ENCODE data around the gene SERPINA10.
A peak's percentile ranks its signal among the peaks of the same experiment; 100 is the strongest.

GRCh38 chr14:94292872-94293577 lies at the start of gene SERPINA10:
- TF ChIP-seq ZNF598 (CRISPR knock-in tag; IDR thresholded peaks at IDR 0.05; ENCODE audit: borderline replicate concordance) (no peak), ZSCAN25 (CRISPR knock-in tag; IDR thresholded peaks at IDR 0.05) (peak; percentile 38; the same call in 1 of the 2 replicates), EZH2 (conservative IDR thresholded peaks at IDR 0.05; ENCODE audit: low read depth, low read length) (no peak), CTCF (CRISPR knock-in tag; IDR thresholded peaks at IDR 0.05) (no peak), IRF9 (CRISPR knock-in tag; IDR thresholded peaks at IDR 0.05; ENCODE audit: borderline replicate concordance) (0 out of 2 replicates have a peak, but pooled peaks have one; percentile 19), ARNTL (CRISPR knock-in tag; IDR thresholded peaks at IDR 0.05) (peak; percentile 71; the same call in 1 of the 2 replicates), SMARCC2 (IDR thresholded peaks at IDR 0.05) (no peak), ZNF839 (CRISPR knock-in tag; IDR thresholded peaks at IDR 0.05; ENCODE audit: borderline replicate concordance) (no peak), GABPA (IDR thresholded peaks at IDR 0.05; ENCODE audit: low read depth, low read length) (no peak), GABPA (CRISPR knock-in tag; IDR thresholded peaks at IDR 0.05; ENCODE audit: low read depth) (no peak)
- TF ChIP-seq, protein P1, sequence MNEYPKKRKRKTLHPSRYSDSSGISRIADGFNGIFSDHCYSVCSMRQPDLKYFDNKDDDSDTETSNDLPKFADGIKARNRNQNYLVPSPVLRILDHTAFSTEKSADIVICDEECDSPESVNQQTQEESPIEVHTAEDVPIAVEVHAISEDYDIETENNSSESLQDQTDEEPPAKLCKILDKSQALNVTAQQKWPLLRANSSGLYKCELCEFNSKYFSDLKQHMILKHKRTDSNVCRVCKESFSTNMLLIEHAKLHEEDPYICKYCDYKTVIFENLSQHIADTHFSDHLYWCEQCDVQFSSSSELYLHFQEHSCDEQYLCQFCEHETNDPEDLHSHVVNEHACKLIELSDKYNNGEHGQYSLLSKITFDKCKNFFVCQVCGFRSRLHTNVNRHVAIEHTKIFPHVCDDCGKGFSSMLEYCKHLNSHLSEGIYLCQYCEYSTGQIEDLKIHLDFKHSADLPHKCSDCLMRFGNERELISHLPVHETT (CRISPR knock-in tag; conservative IDR thresholded peaks at IDR 0.05): 0 out of 2 replicates have a peak, but pooled peaks have one; percentile 53

All from HepG2 (cell line).